Measurements from ENCODE around the gene STUB1.

DNA sequence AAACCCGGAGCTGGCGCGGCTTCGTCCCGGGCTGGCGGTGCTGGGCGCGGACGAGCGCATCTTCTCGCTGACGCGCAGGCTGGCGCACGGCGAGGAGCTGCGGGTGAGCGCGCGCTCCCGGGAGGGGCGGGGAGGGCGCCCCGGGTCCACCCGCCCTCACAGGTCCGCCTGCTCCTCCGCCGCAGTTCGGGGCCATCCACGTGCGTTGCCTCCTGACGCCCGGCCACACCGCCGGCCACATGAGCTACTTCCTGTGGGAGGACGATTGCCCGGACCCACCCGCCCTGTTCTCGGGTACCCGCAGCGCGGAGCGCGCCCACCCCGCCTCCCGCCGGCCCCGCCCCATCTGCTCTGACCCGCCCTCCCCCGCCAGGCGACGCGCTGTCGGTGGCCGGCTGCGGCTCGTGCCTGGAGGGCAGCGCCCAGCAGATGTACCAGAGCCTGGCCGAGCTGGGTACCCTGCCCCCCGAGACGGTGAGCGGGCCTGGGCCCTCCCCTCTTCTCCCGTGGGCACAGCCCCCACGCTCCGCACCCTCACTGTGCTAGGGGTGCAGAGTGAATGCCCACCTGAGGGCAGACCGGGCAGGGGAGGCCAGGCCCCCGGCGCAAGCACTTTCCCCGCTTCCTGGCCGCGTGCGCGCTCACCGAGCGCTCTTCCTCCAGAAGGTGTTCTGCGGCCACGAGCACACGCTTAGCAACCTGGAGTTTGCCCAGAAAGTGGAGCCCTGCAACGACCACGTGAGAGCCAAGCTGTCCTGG is 48.1 kb downstream of the STUB1 start:
- no peak for TF ChIP-seq CTCF (IDR thresholded peaks at IDR 0.05)
- TF ChIP-seq EZH2 (IDR thresholded peaks at IDR 0.05; ENCODE audit: borderline replicate concordance, insufficient read depth, low read depth, low read length, poor library complexity, severe bottlenecking): no peak

Measured in B cell (primary cell).